ENCODE measurements around the gene CACNA1S. TPM values are rescaled to one million over a fixed set of nuclear protein-coding genes. Genes with fewer than 3 reads are reported as not detected.

Gene CACNA1S
- polyA plus RNA-seq, 1 experiment = not detected

GRCh38 chr1:201061886-201062285 lies 50.3 kb downstream of the CACNA1S start:
- ChIA-PET POLR2A (no interaction called here), CTCF (no interaction called here)
- H3K27me3 ChIP-seq (ENCODE audit: control insufficient read depth, insufficient read depth, low read length) = peaks cover 2% of the 10 kb centered on the region; the same call in 1 of the 2 replicates
- TF ChIP-seq, protein P1, sequence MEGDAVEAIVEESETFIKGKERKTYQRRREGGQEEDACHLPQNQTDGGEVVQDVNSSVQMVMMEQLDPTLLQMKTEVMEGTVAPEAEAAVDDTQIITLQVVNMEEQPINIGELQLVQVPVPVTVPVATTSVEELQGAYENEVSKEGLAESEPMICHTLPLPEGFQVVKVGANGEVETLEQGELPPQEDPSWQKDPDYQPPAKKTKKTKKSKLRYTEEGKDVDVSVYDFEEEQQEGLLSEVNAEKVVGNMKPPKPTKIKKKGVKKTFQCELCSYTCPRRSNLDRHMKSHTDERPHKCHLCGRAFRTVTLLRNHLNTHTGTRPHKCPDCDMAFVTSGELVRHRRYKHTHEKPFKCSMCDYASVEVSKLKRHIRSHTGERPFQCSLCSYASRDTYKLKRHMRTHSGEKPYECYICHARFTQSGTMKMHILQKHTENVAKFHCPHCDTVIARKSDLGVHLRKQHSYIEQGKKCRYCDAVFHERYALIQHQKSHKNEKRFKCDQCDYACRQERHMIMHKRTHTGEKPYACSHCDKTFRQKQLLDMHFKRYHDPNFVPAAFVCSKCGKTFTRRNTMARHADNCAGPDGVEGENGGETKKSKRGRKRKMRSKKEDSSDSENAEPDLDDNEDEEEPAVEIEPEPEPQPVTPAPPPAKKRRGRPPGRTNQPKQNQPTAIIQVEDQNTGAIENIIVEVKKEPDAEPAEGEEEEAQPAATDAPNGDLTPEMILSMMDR (IDR thresholded peaks at IDR 0.05; ENCODE audit: insufficient read depth, low read depth, low read length) = no peak
- no peaks in the 10 kb centered on the region for H3K36me3 ChIP-seq (ENCODE audit: control insufficient read depth, insufficient read depth, low read length)
- H3K4me3 ChIP-seq (ENCODE audit: low read depth, low read length) = no peak overlapping the region
- DNase-seq (ENCODE audit: low read depth) = no peak

DNA sequence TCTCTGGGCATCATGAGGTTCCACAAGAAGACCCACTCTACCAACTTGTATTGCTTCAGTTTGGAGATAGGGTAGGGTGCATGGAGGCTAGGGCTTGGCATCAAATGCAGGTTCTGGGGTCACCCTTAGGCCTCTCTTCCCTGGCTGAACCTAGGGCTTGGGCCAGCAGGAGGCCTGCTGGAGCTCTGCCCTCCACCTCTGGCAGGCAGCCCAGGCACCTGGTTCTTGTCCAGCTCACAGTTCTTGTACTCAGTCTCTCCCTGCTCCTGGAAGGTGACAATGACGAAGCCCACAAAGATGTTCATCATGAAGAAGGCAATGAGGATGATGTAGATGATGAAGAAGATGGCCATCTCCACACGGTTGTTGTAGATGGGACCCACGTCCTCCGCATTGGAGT lies 51.2 kb downstream of the CACNA1S start:
- CTCF ChIA-PET = no interaction called here
- Histone ChIP-seq H3K27me3 (ENCODE audit: control insufficient read depth, insufficient read depth, low read length) (peaks cover 5% of the 10 kb centered on the region), H3K4me3 (ENCODE audit: low read depth, low read length) (no peak overlapping the region), H3K36me3 (ENCODE audit: control insufficient read depth, insufficient read depth, low read length) (no peaks in the 10 kb centered on the region)
- TF ChIP-seq, protein P1 (IDR thresholded peaks at IDR 0.05; ENCODE audit: insufficient read depth, low read depth, low read length) = no peak
- DNase-seq (ENCODE audit: low read depth) = no peak
- POLR2A ChIA-PET = no interaction called here

- Histone ChIP-seq H3K36me3 (ENCODE audit: control insufficient read depth, insufficient read depth, low read length) (no peaks in the 10 kb centered on the region), H3K27me3 (ENCODE audit: control insufficient read depth, insufficient read depth, low read length) (peaks cover 7% of the 10 kb centered on the region), H3K4me3 (ENCODE audit: low read depth, low read length) (no peak overlapping the region)
- ChIA-PET POLR2A (no interaction called here), CTCF (interaction anchor here (0.7 kb wide), 1 partner anchor 162 kb away, joined by 3 read pairs; no protein-coding TSS in a partner anchor)
- no peak for DNase-seq (ENCODE audit: low read depth)
- TF ChIP-seq, protein P1 (IDR thresholded peaks at IDR 0.05; ENCODE audit: insufficient read depth, low read depth, low read length) = no peak
These were observed 51.6 kb downstream of the CACNA1S start for GRCh38 chr1:201060586-201060985.

DNA sequence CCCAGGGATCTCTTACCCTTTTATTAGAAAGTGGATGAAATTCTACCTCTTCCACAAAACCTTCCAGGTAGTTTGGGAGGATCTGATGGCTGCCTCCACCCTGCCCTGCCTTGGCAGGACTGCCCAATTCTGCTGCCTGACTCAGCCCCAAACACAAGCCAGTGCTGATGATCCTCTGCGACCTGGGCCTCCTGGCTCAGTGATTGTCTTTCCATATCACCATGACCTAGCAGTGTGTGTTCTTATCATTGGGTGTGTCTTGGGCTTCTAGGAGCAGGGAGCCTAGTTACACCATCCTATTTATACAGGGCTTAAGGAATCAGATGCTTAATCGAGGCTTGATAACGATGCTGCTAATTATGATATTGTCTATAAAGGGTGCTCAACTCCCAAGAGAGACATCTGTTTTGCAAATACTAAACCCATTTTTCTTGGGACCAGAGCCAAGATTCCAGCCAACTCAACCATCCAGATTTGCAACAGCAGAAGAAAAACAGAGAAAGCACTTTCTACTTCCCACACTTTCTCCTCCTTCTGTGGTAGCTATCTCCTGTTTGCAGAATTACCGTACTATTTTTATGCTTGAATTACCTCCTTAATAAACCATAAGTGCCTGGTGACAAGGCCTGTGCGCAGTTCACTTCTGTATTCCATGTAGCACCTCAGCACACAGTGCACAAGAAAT lies 52.2 kb downstream of the CACNA1S start:
- H3K27me3 ChIP-seq (ENCODE audit: control insufficient read depth, insufficient read depth, low read length) = peaks cover 9% of the 10 kb centered on the region
- ChIA-PET CTCF (interaction anchor here (0.6 to 1.6 kb wide), 3 partner anchors 26 to 501 kb away, joined by 3 read pairs; no protein-coding TSS in a partner anchor), POLR2A (no interaction called here)
- DNase-seq (ENCODE audit: low read depth) = no peak
- no peak overlapping the region for H3K4me3 ChIP-seq (ENCODE audit: low read depth, low read length)
- TF ChIP-seq, protein P1 (IDR thresholded peaks at IDR 0.05; ENCODE audit: insufficient read depth, low read depth, low read length) = no peak
- H3K36me3 ChIP-seq (ENCODE audit: control insufficient read depth, insufficient read depth, low read length) = no peaks in the 10 kb centered on the region

DNA sequence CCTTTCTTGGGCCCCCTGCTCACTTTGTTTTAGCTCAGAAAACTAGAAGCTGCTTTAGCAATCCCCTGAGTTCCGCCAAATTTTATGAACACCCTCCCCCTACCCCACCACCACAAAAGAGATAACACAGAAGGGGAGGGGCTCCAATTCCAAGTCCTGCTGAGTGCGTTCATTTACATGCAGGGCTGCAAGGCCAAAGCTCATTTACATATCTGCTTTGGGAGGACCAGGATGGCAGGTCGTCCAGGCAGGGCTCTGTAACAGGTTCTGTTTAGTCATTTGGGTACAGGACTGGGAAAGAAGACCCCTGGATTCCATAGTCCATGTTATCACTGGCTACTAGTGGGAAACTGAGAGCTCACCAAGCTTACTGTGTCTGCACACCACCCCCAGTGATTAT lies 52.8 kb downstream of the CACNA1S start:
- ChIA-PET POLR2A (no interaction called here), CTCF (interaction anchor here (1.6 kb wide), 1 partner anchor 27 kb away, joined by 3 read pairs; no protein-coding TSS in a partner anchor)
- no peak for DNase-seq (ENCODE audit: low read depth)
- peaks cover 9% of the 10 kb centered on the region for H3K27me3 ChIP-seq (ENCODE audit: control insufficient read depth, insufficient read depth, low read length)
- TF ChIP-seq, protein P1 (IDR thresholded peaks at IDR 0.05; ENCODE audit: insufficient read depth, low read depth, low read length) = no peak
- no peaks in the 10 kb centered on the region for H3K36me3 ChIP-seq (ENCODE audit: control insufficient read depth, insufficient read depth, low read length)
- H3K4me3 ChIP-seq (ENCODE audit: low read depth, low read length) = no peak overlapping the region

Data from BJ (cell line).